BJ (cell line): ENCODE results near the gene C1QL2. TPM values are rescaled to one million over a fixed set of nuclear protein-coding genes. Genes with fewer than 3 reads are reported as not detected.

Experiments used
- CTCF ChIA-PET: fragments of 350-600 bp; formaldehyde crosslinking; extraction: SDS; loops from one replicate; lab custom pipeline; 2021; ENCODE audit warnings: antibody characterized with exemption, inconsistent platforms; lab: Yijun Ruan, JAX
- POLR2A ChIA-PET: fragments of 300-600 bp; sonication (Branson Sonifier 250); formaldehyde crosslinking; extraction: SDS; loops from one replicate; lab custom pipeline; 2021; ENCODE audit warnings: antibody characterized with exemption; lab: Charles Lee
- DNase-seq: peaks from one replicate; pipeline ENCODE4 v3.0.0-alpha.2; 2011; ENCODE audit warnings: low read depth
- H3K27me3 ChIP-seq: 2 replicates; pipeline ENCODE4 v1.6.0; 2011; ENCODE audit warnings: low read length; ENCODE audit not compliant: control insufficient read depth, insufficient read depth
- H3K36me3 ChIP-seq: 2 replicates; pipeline ENCODE4 v1.5.1; 2011; ENCODE audit warnings: low read length; ENCODE audit not compliant: control insufficient read depth, insufficient read depth
- H3K4me3 ChIP-seq: 2 replicates; pipeline ENCODE4 v1.5.1; 2011; ENCODE audit warnings: low read depth, mild to moderate bottlenecking, control low read depth, low read length
- polyA plus RNA-seq: library from polyadenylated mRNA; depleted of rRNA; stranded (reverse); fragments of >200 nt; gene quantifications from 2 replicates; pipeline ENCODE4 v1.2.3, GENCODE V29; 2011
- TF ChIP-seq, protein P1 (sequence below): IDR thresholded peaks from 2 replicates; pipeline ENCODE4 v1.5.1; 2011; ENCODE audit warnings: low read depth, mild to moderate bottlenecking, control low read depth, inconsistent platforms, low read length, moderate library complexity; ENCODE audit not compliant: insufficient read depth

Gene C1QL2
- polyA plus RNA-seq, 1 experiment: not detected

DNA sequence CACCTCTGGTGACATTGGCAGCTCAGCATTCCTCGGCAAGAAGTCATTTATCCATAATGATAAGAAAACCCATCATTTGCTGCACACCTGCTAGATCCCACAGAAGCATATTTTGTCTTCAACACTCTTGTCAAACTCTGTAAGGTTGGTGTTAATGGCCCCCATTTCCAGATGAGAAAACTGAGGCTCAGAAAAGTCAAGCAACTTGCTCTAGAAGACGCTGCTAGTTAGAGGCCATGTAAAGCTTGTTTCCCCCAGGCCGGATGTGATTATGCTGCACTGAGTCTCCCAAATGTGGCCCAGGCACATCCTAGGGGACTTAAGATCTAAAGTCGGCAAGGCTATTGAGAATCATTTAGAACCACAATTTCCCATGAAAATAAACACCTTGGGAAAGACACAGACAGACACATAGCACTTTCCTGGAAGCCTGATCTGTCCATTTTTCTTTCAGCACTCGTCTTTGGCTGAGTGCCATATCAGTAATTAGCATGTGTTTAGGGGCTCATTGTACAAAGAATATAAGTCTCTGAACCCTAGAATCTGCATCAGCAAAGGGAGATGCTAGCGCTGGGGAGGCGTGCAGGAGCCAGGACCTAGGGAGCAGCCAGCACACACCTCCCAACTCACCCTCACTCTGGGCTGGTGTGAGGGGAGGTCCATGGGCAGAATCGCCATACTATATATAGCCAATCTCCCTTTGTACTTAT, 39.3 kb downstream of the C1QL2 start:
- CTCF ChIA-PET: no interaction called here
- POLR2A ChIA-PET: no interaction called here
- no peak for DNase-seq
- Histone ChIP-seq H3K27me3 (no peaks in the 10 kb centered on the region; the same call in 1 of the 2 replicates), H3K4me3 (no peak overlapping the region), H3K36me3 (no peaks in the 10 kb centered on the region)
- TF ChIP-seq, protein P1, sequence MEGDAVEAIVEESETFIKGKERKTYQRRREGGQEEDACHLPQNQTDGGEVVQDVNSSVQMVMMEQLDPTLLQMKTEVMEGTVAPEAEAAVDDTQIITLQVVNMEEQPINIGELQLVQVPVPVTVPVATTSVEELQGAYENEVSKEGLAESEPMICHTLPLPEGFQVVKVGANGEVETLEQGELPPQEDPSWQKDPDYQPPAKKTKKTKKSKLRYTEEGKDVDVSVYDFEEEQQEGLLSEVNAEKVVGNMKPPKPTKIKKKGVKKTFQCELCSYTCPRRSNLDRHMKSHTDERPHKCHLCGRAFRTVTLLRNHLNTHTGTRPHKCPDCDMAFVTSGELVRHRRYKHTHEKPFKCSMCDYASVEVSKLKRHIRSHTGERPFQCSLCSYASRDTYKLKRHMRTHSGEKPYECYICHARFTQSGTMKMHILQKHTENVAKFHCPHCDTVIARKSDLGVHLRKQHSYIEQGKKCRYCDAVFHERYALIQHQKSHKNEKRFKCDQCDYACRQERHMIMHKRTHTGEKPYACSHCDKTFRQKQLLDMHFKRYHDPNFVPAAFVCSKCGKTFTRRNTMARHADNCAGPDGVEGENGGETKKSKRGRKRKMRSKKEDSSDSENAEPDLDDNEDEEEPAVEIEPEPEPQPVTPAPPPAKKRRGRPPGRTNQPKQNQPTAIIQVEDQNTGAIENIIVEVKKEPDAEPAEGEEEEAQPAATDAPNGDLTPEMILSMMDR: no peak

DNA sequence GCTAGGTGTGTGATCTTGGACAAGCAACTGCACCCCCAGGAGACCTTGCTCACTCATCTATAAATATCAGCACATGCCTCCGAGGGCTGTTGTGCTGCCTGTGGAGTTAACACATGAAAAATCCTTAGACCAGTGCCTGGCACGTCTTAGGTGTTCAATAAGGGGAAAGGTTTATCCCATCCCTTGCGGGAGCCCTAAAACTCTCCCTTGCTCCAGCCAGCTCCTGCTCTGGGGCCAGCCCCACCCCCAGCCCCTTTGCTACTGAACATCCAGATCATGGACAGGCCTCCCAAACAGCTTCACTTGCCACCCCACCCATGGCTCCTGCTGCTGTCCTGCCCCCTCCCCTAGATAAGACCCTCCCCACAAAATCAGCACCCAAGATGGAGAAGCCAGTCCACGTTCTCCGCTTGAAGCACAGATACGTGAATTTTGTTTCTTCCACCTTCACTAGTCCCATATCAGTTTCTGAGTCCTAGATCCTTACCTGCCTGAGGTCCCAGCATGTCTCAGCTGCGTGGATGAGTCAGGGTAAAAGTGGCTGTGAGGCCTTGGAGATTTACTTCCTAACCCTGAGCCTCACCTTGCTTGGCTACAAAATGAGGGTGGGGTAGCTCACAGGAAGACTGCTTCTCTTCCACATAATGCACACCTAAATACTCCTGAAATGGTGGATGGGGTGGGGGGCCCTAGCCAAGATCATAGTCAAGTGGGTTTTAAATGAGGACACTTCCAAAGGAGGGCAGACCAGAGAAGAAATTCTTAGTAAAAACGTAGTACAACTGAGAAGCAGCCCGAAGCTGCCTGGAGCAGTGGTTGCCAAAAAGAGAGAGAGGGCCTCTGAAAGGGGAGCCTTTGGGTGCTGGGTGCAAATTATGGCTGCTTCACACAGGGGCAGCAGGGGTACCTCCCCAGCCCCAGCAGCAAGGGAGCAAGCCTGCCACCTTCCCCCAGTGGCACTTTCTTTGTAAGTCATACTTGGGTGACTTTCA, 40.4 kb downstream of the C1QL2 start:
- Histone ChIP-seq H3K27me3 (no peaks in the 10 kb centered on the region; the same call in 1 of the 2 replicates), H3K36me3 (no peaks in the 10 kb centered on the region), H3K4me3 (no peak overlapping the region)
- TF ChIP-seq, protein P1: no peak
- DNase-seq: no peak
- POLR2A ChIA-PET: no interaction called here
- CTCF ChIA-PET: no interaction called here

DNA sequence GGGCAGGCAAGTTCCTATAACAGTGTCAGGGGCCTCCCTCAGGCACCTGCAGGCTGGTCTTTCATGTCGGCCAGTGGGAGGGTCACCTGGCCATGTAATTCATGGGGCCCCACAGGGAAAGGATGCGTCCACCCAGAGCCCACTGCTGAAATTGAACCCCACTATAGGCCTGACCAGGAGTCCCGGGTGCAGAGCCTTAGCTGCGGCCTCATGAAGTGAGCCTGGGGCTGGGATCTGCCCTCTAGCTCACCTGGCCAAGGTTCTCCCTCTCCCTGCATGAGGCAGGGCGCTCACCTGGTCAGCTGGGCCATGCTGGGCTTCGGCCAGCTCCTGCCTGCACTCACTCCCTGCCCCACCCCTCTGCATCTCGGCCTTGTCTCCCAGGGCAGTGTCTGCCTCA, 41.1 kb downstream of the C1QL2 start:
- Histone ChIP-seq H3K36me3 (no peaks in the 10 kb centered on the region), H3K4me3 (no peak overlapping the region), H3K27me3 (no peaks in the 10 kb centered on the region; the same call in 1 of the 2 replicates)
- no peak for DNase-seq
- ChIA-PET CTCF (no interaction called here), POLR2A (no interaction called here)
- TF ChIP-seq, protein P1: no peak

DNA sequence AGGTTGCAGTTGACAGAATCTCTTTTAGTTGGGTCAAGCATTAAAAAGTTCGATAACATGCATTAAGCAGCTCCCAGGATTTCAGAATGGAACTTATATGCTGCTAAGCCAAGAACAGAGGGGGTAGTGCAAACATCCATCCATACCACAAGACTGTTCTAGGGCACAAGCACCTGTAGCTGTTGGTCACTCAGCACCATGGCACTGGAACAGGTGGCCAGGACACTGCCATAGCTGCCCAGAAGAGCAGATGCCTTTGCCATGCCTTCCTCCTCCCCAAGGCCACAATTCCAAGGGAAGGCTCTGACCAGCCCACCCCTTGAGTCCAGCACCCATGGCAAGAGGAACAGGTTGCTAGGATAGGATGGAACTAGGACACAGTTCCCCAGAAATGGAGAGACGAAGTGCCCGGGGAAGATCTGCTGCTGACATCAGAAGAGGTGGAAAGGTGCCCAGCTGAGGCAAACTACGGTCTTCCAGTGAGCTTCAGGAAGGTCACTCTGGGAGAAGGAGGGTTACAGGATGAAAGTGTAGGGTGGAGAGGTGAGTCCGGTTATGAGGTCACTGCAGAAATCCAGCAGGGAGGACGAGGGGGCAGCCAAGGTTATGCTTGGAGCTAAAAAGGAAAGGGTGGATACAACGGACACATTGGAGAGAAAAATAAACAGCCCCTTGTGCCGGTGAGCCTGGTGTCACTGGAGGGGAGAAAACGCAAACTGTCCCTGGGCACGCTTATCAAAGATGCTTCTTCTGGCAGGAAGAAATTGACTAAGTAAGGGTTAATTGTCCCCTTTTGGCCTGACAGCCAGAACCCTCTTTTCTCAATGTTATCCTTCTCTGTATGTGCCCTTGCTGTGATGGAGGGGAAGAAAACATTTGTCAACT, 41.9 kb downstream of the C1QL2 start:
- H3K27me3 ChIP-seq: no peaks in the 10 kb centered on the region; the same call in 1 of the 2 replicates
- TF ChIP-seq, protein P1: no peak
- ChIA-PET CTCF (no interaction called here), POLR2A (no interaction called here)
- H3K4me3 ChIP-seq: no peak overlapping the region
- H3K36me3 ChIP-seq: no peaks in the 10 kb centered on the region
- no peak for DNase-seq
